ACC112 (cell line): Measurements from ENCODE around the gene DDX53.

ENCODE experiments used
- H2AFZ ChIP-seq: fragments of 200-600 bp; sonication (generic); one replicate; pipeline ENCODE4 v1.6.0; 2017; ENCODE audit warnings: antibody characterized with exemption, low read length; ENCODE audit not compliant: unreplicated experiment
- H3K27ac ChIP-seq: fragments of 200-600 bp; sonication (generic); 2 replicates; pipeline ENCODE4 v1.5.1; 2014; ENCODE audit warnings: low read depth, mild to moderate bottlenecking, antibody characterized with exemption, low read length, moderate library complexity
- H3K27me3 ChIP-seq: fragments of 200-600 bp; sonication (generic); 2 replicates; pipeline ENCODE4 v1.6.1; 2014; ENCODE audit warnings: mild to moderate bottlenecking, antibody characterized with exemption, low read length, moderate library complexity, mixed read lengths; ENCODE audit not compliant: insufficient read depth
- H3K36me3 ChIP-seq: fragments of 200-600 bp; sonication (generic); 2 replicates; pipeline ENCODE4 v1.6.1; 2016; ENCODE audit warnings: mild to moderate bottlenecking, antibody characterized with exemption, low read length, moderate library complexity, mixed read lengths; ENCODE audit not compliant: insufficient read depth
- H3K4me1 ChIP-seq: fragments of 200-600 bp; sonication (generic); one replicate; pipeline ENCODE4 v1.6.1; 2016; ENCODE audit warnings: low read length, mixed read lengths; ENCODE audit not compliant: insufficient read depth, unreplicated experiment, control insufficient read depth
- H3K4me3 ChIP-seq: fragments of 200-600 bp; sonication (generic); 2 replicates; pipeline ENCODE4 v1.5.1; 2014; ENCODE audit warnings: mild to moderate bottlenecking, low read depth, low read length
- H3K79me2 ChIP-seq: fragments of 200-600 bp; sonication (generic); one replicate; pipeline ENCODE4 v1.6.0; 2016; ENCODE audit warnings: low read length; ENCODE audit not compliant: control insufficient read depth, unreplicated experiment, insufficient read depth

Gene DDX53

GRCh38 chrX:22975786-22976185 lies 24.0 kb upstream of the DDX53 start:
- H3K27me3 ChIP-seq, result no peaks in the 10 kb centered on the region
- no peaks in the 10 kb centered on the region for H3K79me2 ChIP-seq
- no peaks in the 10 kb centered on the region for H3K36me3 ChIP-seq
- H3K4me1 ChIP-seq, result no peaks in the 10 kb centered on the region
- H2AFZ ChIP-seq, result no peak overlapping the region
- no peak overlapping the region for H3K4me3 ChIP-seq
- no peak overlapping the region for H3K27ac ChIP-seq

GRCh38 chrX:22985958-22986357 lies 13.8 kb upstream of the DDX53 start:
- H3K79me2 ChIP-seq, result no peaks in the 10 kb centered on the region
- no peak overlapping the region for H3K4me3 ChIP-seq
- H3K27me3 ChIP-seq, result no peaks in the 10 kb centered on the region
- no peaks in the 10 kb centered on the region for H3K4me1 ChIP-seq
- H2AFZ ChIP-seq, result no peak overlapping the region
- H3K27ac ChIP-seq, result no peak overlapping the region
- no peaks in the 10 kb centered on the region for H3K36me3 ChIP-seq

GRCh38 chrX:22987452-22987851 lies 12.3 kb upstream of the DDX53 start:
- Histone ChIP-seq H2AFZ (no peak overlapping the region), H3K27ac (no peak overlapping the region), H3K79me2 (no peaks in the 10 kb centered on the region), H3K36me3 (no peaks in the 10 kb centered on the region), H3K4me1 (no peaks in the 10 kb centered on the region), H3K27me3 (no peaks in the 10 kb centered on the region), H3K4me3 (no peak overlapping the region)

- no peaks in the 10 kb centered on the region for H3K36me3 ChIP-seq
- H3K4me3 ChIP-seq, result no peak overlapping the region
- no peaks in the 10 kb centered on the region for H3K79me2 ChIP-seq
- peaks cover 9% of the 10 kb centered on the region for H3K4me1 ChIP-seq
- no peak overlapping the region for H3K27ac ChIP-seq
- no peaks in the 10 kb centered on the region for H3K27me3 ChIP-seq
- H2AFZ ChIP-seq, result peak overlapping the region; percentile 56
Measured at GRCh38 chrX:23003116-23003515, 3.4 kb downstream of the DDX53 start.

GRCh38 chrX:23008431-23009099 lies 8.8 kb downstream of the DDX53 start:
- no peaks in the 10 kb centered on the region for H3K36me3 ChIP-seq
- H3K79me2 ChIP-seq, result no peaks in the 10 kb centered on the region
- no peak overlapping the region for H3K4me3 ChIP-seq
- H2AFZ ChIP-seq, result no peak overlapping the region
- H3K27ac ChIP-seq, result no peak overlapping the region
- H3K27me3 ChIP-seq, result no peaks in the 10 kb centered on the region
- no peaks in the 10 kb centered on the region for H3K4me1 ChIP-seq

GRCh38 chrX:23012162-23012561 lies 12.4 kb downstream of the DDX53 start:
- H3K79me2 ChIP-seq, result no peaks in the 10 kb centered on the region
- H2AFZ ChIP-seq, result no peak overlapping the region
- no peaks in the 10 kb centered on the region for H3K4me1 ChIP-seq
- H3K27me3 ChIP-seq, result no peaks in the 10 kb centered on the region
- no peaks in the 10 kb centered on the region for H3K36me3 ChIP-seq
- H3K4me3 ChIP-seq, result no peak overlapping the region
- H3K27ac ChIP-seq, result no peak overlapping the region

- no peaks in the 10 kb centered on the region for H3K27me3 ChIP-seq
- H3K27ac ChIP-seq, result no peak overlapping the region
- H3K4me3 ChIP-seq, result no peak overlapping the region
- no peaks in the 10 kb centered on the region for H3K36me3 ChIP-seq
- no peak overlapping the region for H2AFZ ChIP-seq
- H3K79me2 ChIP-seq, result no peaks in the 10 kb centered on the region
- H3K4me1 ChIP-seq, result no peaks in the 10 kb centered on the region
Measured at GRCh38 chrX:23012636-23013035, 12.9 kb downstream of the DDX53 start.

- H3K79me2 ChIP-seq, result no peaks in the 10 kb centered on the region
- no peaks in the 10 kb centered on the region for H3K27me3 ChIP-seq
- no peak overlapping the region for H2AFZ ChIP-seq
- H3K4me3 ChIP-seq, result no peak overlapping the region
- no peaks in the 10 kb centered on the region for H3K36me3 ChIP-seq
- H3K27ac ChIP-seq, result no peak overlapping the region
- no peaks in the 10 kb centered on the region for H3K4me1 ChIP-seq
Measured at GRCh38 chrX:23013366-23013765, 13.6 kb downstream of the DDX53 start.

DNA sequence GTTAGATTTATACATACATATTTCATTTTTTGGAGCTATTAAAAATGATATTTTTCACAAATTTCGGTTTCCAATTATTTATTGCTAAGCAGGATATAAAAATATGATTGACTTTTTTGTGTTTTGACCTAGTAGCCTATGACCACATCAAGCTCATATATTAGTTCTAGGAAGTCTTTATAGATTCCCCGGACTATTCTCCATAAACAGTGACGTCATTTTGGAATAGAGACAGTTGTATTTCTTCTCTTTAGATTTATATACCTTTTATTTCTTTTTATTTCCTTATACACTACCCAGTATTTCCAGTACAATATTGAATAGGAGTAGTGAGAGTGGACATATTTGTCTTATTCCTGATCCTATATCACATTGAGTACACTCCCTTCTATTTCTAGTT lies 31.8 kb downstream of the DDX53 start:
- no peak overlapping the region for H3K4me3 ChIP-seq
- no peaks in the 10 kb centered on the region for H3K27me3 ChIP-seq
- H3K4me1 ChIP-seq, result no peaks in the 10 kb centered on the region
- no peak overlapping the region for H3K27ac ChIP-seq
- H2AFZ ChIP-seq, result no peak overlapping the region
- no peaks in the 10 kb centered on the region for H3K36me3 ChIP-seq
- no peaks in the 10 kb centered on the region for H3K79me2 ChIP-seq

- H3K27ac ChIP-seq, result no peak overlapping the region
- H2AFZ ChIP-seq, result no peak overlapping the region
- no peaks in the 10 kb centered on the region for H3K27me3 ChIP-seq
- no peaks in the 10 kb centered on the region for H3K36me3 ChIP-seq
- no peaks in the 10 kb centered on the region for H3K4me1 ChIP-seq
- H3K4me3 ChIP-seq, result no peak overlapping the region
- no peaks in the 10 kb centered on the region for H3K79me2 ChIP-seq
Measured at GRCh38 chrX:23035493-23035892, 35.7 kb downstream of the DDX53 start.

DNA sequence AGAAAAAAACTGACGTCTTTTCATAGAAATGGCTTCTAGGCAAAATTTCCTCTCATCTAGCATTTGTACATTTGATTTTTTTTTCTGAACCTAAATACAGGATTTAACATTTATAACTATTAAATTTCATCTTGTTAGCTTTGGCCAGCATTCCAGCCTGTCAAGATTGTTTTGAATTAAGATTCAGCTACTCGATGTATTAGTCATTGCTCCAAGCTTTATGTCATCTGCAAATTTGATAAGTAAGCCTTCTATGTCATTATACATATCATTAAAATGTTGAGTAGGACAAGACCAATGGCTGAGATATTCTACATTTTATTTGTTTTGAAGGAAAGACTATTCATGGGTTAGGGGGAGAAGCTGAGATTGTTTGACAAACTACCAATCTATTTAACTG lies 46.7 kb downstream of the DDX53 start:
- H3K27me3 ChIP-seq, result no peaks in the 10 kb centered on the region; the same call in 1 of the 2 replicates
- no peak overlapping the region for H3K4me3 ChIP-seq
- no peaks in the 10 kb centered on the region for H3K36me3 ChIP-seq
- no peaks in the 10 kb centered on the region for H3K4me1 ChIP-seq
- H3K79me2 ChIP-seq, result no peaks in the 10 kb centered on the region
- H3K27ac ChIP-seq, result no peak overlapping the region
- H2AFZ ChIP-seq, result no peak overlapping the region
